ENCODE results near the gene SPIC. TPM values are rescaled to one million over a fixed set of nuclear protein-coding genes. Genes with fewer than 3 reads are reported as not detected.

SPIC gene
- polyA plus RNA-seq, 3 donors, result not detected

DNA sequence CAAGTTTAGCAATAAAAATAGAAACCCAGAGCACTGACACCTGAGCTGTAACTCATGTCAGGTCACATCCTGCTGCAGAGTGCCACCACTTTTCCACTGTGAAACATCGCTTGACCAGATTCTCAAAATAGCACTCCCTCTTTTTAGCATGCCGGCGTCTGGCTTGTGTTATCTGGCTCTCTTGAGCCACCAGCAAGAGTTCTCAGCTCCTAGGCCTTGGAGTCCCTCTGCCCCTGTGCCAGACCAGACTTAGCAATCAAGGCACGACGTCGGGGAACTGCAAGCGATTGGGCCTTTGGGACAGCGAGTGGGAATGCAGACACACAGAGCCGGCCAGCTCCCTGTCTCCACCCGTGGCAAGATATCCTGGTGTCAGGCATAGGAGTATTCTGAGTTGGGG, 52.5 kb downstream of the SPIC start:
- DNase-seq, result peak; percentile 21

DNA sequence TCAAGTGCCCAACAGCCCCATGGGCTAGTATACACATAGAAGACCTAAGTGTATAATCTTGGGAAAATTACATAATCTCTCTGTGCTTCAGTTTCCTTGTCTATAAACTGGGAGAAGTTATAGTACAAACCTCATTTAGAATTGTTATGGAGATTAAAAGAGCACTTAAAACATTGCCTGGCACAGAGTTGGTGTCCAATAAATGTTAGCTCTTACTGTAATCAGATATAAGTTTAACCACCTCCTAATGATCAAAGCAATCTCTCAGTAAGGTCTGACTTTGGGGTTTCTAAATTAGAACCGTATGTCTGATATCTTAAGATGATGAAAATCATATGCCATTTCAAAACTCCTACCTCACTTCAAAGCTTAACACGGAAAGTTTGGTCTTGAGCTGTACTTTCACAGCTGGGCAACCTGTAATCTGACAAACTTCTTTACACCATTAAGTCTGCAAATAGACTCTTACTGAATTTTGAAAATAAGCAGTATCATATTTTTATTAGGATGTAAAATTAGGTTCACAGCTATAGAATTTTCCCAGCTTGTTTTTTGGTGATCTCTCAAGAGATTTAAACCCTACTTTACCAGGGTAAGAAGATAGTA, 61.0 kb downstream of the SPIC start:
- no peak for DNase-seq

Other genes with a start within 250 kb of the SPIC start
- gene UTP20, start 195.2 kb upstream of the SPIC start, polyA plus RNA-seq (ENCODE audit: insufficient read length in 3 of 3), result 10 to 100 TPM; 15.1 to 20.1 (median 18.8) TPM
- gene ARL1, start 67.6 kb upstream of the SPIC start, polyA plus RNA-seq (ENCODE audit: insufficient read length in 3 of 3), result 100 to 1,000 TPM; 123 to 143 (median 142) TPM
- gene MYBPC1, start 119.6 kb downstream of the SPIC start, polyA plus RNA-seq (ENCODE audit: insufficient read length in 3 of 3), result 1 to 10 TPM in 1 of 3 donors, under 1 TPM in 1, not detected in 1; 0.39 to 1.7 TPM
- 10 to 100 TPM; 33.1 to 43.0 (median 42.8) TPM for gene CHPT1, start 222.3 kb downstream of the SPIC start, polyA plus RNA-seq (ENCODE audit: insufficient read length in 3 of 3)